H1 (cell line): Measurements from ENCODE around the gene NUP43.

Source experiments
- CEBPB ChIP-seq: IDR thresholded peaks from 2 replicates; pipeline ENCODE4 v1.6.1; 2012; ENCODE audit warnings: low read depth, low read length
- CHD2 ChIP-seq: IDR thresholded peaks from 2 replicates; pipeline ENCODE4 v1.6.1; 2012; ENCODE audit warnings: low read length, improper control_type of control experiment
- EZH2 ChIP-seq: fragments of 200-600 bp; sonication (generic); IDR thresholded peaks from 2 replicates; pipeline ENCODE4 v1.7.1; 2012; ENCODE audit warnings: low read depth, mild to moderate bottlenecking, moderate library complexity, low read length, inconsistent platforms; ENCODE audit not compliant: severe bottlenecking
- GABPA ChIP-seq: IDR thresholded peaks from 2 replicates; pipeline ENCODE4 v1.6.1; 2011; ENCODE audit warnings: mild to moderate bottlenecking, low read length, moderate library complexity, borderline replicate concordance; ENCODE audit not compliant: insufficient read depth
- JUN ChIP-seq: IDR thresholded peaks from 2 replicates; pipeline ENCODE4 v1.6.1; 2011; ENCODE audit warnings: low read depth, mild to moderate bottlenecking, improper control_type of control experiment, low read length
- POLR2AphosphoS5 ChIP-seq: IDR thresholded peaks from 2 replicates; pipeline ENCODE4 v1.6.1; 2011; ENCODE audit warnings: low read depth, low read length
- RAD21 ChIP-seq, 2 experiments: IDR thresholded peaks in 1 of 2; conservative IDR thresholded peaks in 1 of 2; 2 replicates each; pipeline ENCODE4 v1.6.1; 2011; ENCODE audit warnings: low read depth in 2 of 2, low read length in 2 of 2, improper control_type of control experiment in 1 of 2, inconsistent platforms in 1 of 2, mild to moderate bottlenecking in 1 of 2, moderate library complexity in 1 of 2
- SIN3A ChIP-seq, 2 experiments: IDR thresholded peaks in 1 of 2; conservative IDR thresholded peaks in 1 of 2; 2 replicates each; pipeline ENCODE4 v1.6.1; 2011 to 2012; ENCODE audit warnings: low read length in 2 of 2, improper control_type of control experiment in 1 of 2, low read depth in 1 of 2, mild to moderate bottlenecking in 1 of 2
- SP1 ChIP-seq: IDR thresholded peaks from 2 replicates; pipeline ENCODE4 v1.6.1; 2011; ENCODE audit warnings: low read depth, low read length
- TBP ChIP-seq: IDR thresholded peaks from 2 replicates; pipeline ENCODE4 v1.6.1; 2011; ENCODE audit warnings: low read depth, low read length, improper control_type of control experiment
- TF ChIP-seq, protein P1 (sequence below), 3 experiments: IDR thresholded peaks; 1 replicate in 2 of 3; 2 replicates in 1 of 3; pipeline versions ENCODE4 v1.5.1 to v1.6.1; 2011; ENCODE audit warnings: low read length in 3 of 3, mild to moderate bottlenecking in 3 of 3, inconsistent platforms in 2 of 3, low read depth in 1 of 3, moderate library complexity in 1 of 3; ENCODE audit not compliant: insufficient read depth in 1 of 3; ENCODE audit errors: control extremely low read depth in 1 of 3
- TF ChIP-seq, protein P2 (sequence below): fragments of 300-600 bp; sonication (generic); IDR thresholded peaks from 2 replicates; pipeline ENCODE4 v1.7.1; 2012; ENCODE audit warnings: low read length, moderate library complexity, mild to moderate bottlenecking, inconsistent platforms; ENCODE audit not compliant: insufficient replicate concordance

DNA sequence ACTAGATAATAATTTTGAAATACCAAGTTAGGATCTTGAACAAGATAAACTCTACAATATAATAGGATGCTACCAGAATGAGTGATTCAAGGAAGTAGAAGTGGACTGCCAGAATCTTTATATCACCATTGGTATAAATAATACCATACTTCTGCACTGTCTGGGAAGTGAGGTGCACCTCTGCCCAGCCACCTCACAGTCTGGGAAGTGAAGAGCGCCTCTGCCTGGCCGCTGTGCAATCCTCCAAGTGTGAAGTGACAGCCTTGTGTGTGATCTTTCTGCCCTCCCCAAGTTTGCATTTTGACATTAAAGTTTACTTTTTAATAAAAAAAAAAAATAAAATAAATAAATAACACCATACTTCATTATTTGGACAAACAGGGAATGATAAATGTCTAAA is 47.2 kb downstream of the NUP43 start:
- TF ChIP-seq POLR2AphosphoS5 (no peak), RAD21 (IDR thresholded peaks at IDR 0.05 in 1 of 2, conservative IDR thresholded peaks at IDR 0.05 in 1 of 2; ENCODE audit: low read depth in 2 of 2, low read length in 2 of 2) (peak; percentile 23 to 46; a peak in 3 of 4 replicates), GABPA (no peak), CHD2 (no peak), JUN (no peak), EZH2 (no peak), SP1 (no peak), CEBPB (no peak), SIN3A (conservative IDR thresholded peaks at IDR 0.05 in 1 of 2, IDR thresholded peaks at IDR 0.05 in 1 of 2; ENCODE audit: low read depth in 1 of 2, low read length in 2 of 2) (no peak), TBP (no peak)
- TF ChIP-seq, protein P1, sequence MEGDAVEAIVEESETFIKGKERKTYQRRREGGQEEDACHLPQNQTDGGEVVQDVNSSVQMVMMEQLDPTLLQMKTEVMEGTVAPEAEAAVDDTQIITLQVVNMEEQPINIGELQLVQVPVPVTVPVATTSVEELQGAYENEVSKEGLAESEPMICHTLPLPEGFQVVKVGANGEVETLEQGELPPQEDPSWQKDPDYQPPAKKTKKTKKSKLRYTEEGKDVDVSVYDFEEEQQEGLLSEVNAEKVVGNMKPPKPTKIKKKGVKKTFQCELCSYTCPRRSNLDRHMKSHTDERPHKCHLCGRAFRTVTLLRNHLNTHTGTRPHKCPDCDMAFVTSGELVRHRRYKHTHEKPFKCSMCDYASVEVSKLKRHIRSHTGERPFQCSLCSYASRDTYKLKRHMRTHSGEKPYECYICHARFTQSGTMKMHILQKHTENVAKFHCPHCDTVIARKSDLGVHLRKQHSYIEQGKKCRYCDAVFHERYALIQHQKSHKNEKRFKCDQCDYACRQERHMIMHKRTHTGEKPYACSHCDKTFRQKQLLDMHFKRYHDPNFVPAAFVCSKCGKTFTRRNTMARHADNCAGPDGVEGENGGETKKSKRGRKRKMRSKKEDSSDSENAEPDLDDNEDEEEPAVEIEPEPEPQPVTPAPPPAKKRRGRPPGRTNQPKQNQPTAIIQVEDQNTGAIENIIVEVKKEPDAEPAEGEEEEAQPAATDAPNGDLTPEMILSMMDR (IDR thresholded peaks at IDR 0.05; ENCODE audit: control extremely low read depth in 1 of 3, insufficient read depth in 1 of 3, low read depth in 1 of 3, low read length in 3 of 3) = peak; percentile 19 to 56 (median 29); a peak in 3 of 4 replicates
- TF ChIP-seq, protein P2, sequence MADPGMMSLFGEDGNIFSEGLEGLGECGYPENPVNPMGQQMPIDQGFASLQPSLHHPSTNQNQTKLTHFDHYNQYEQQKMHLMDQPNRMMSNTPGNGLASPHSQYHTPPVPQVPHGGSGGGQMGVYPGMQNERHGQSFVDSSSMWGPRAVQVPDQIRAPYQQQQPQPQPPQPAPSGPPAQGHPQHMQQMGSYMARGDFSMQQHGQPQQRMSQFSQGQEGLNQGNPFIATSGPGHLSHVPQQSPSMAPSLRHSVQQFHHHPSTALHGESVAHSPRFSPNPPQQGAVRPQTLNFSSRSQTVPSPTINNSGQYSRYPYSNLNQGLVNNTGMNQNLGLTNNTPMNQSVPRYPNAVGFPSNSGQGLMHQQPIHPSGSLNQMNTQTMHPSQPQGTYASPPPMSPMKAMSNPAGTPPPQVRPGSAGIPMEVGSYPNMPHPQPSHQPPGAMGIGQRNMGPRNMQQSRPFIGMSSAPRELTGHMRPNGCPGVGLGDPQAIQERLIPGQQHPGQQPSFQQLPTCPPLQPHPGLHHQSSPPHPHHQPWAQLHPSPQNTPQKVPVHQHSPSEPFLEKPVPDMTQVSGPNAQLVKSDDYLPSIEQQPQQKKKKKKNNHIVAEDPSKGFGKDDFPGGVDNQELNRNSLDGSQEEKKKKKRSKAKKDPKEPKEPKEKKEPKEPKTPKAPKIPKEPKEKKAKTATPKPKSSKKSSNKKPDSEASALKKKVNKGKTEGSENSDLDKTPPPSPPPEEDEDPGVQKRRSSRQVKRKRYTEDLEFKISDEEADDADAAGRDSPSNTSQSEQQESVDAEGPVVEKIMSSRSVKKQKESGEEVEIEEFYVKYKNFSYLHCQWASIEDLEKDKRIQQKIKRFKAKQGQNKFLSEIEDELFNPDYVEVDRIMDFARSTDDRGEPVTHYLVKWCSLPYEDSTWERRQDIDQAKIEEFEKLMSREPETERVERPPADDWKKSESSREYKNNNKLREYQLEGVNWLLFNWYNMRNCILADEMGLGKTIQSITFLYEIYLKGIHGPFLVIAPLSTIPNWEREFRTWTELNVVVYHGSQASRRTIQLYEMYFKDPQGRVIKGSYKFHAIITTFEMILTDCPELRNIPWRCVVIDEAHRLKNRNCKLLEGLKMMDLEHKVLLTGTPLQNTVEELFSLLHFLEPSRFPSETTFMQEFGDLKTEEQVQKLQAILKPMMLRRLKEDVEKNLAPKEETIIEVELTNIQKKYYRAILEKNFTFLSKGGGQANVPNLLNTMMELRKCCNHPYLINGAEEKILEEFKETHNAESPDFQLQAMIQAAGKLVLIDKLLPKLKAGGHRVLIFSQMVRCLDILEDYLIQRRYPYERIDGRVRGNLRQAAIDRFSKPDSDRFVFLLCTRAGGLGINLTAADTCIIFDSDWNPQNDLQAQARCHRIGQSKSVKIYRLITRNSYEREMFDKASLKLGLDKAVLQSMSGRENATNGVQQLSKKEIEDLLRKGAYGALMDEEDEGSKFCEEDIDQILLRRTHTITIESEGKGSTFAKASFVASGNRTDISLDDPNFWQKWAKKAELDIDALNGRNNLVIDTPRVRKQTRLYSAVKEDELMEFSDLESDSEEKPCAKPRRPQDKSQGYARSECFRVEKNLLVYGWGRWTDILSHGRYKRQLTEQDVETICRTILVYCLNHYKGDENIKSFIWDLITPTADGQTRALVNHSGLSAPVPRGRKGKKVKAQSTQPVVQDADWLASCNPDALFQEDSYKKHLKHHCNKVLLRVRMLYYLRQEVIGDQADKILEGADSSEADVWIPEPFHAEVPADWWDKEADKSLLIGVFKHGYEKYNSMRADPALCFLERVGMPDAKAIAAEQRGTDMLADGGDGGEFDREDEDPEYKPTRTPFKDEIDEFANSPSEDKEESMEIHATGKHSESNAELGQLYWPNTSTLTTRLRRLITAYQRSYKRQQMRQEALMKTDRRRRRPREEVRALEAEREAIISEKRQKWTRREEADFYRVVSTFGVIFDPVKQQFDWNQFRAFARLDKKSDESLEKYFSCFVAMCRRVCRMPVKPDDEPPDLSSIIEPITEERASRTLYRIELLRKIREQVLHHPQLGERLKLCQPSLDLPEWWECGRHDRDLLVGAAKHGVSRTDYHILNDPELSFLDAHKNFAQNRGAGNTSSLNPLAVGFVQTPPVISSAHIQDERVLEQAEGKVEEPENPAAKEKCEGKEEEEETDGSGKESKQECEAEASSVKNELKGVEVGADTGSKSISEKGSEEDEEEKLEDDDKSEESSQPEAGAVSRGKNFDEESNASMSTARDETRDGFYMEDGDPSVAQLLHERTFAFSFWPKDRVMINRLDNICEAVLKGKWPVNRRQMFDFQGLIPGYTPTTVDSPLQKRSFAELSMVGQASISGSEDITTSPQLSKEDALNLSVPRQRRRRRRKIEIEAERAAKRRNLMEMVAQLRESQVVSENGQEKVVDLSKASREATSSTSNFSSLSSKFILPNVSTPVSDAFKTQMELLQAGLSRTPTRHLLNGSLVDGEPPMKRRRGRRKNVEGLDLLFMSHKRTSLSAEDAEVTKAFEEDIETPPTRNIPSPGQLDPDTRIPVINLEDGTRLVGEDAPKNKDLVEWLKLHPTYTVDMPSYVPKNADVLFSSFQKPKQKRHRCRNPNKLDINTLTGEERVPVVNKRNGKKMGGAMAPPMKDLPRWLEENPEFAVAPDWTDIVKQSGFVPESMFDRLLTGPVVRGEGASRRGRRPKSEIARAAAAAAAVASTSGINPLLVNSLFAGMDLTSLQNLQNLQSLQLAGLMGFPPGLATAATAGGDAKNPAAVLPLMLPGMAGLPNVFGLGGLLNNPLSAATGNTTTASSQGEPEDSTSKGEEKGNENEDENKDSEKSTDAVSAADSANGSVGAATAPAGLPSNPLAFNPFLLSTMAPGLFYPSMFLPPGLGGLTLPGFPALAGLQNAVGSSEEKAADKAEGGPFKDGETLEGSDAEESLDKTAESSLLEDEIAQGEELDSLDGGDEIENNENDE = no peak
